GM10248 (cell line): ENCODE results near the gene RTBDN.
"Not testable (repeated sequence)": the region's sequence is repeated elsewhere in the genome, so short reads cannot be mapped to it uniquely, and the experiment has no call there.

Experiments used
- CTCF ChIA-PET: fragments of 300-600 bp; sonication (Branson Sonifier 250); formaldehyde crosslinking; extraction: SDS; loops from one replicate; lab custom pipeline; 2021; ENCODE audit warnings: antibody characterized with exemption; lab: Yijun Ruan, JAX
- POLR2A ChIA-PET: fragments of 350-650 bp; sonication (Branson Sonifier 250); formaldehyde crosslinking; extraction: SDS; loops from one replicate; lab custom pipeline; 2020; ENCODE audit warnings: antibody characterized with exemption; lab: Yijun Ruan, JAX
- DNase-seq: peaks from one replicate; pipeline ENCODE4 v3.0.0; 2012; ENCODE audit errors: extremely low spot score
- TF ChIP-seq, protein P1 (sequence below): IDR thresholded peaks from 2 replicates; pipeline ENCODE4 v1.5.1; 2012; ENCODE audit warnings: mild to moderate bottlenecking, low read depth; ENCODE audit errors: extremely low read depth, missing control alignments, control extremely low read depth

The RTBDN gene

DNA sequence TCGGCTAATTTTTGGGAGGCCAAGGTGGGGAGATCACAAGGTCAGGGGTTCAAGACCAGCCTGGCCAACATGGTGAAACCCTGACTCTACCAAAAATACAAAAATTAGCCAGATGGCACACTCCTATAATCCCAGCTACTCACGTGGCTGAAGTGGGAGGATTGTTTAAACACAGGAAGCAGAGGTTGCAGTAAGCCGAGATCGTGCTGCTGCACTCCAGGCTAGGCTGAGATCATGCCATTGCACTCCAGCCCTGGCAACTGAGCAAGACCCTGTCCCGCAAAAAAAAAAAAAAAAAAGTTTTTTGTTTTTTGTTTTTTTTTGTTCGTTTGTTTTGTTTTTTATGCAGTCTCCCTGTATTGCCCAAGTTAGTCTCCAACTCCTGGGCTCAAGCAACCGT is 25.2 kb upstream of the RTBDN start:
- POLR2A ChIA-PET: no interaction called here
- no peak for DNase-seq
- TF ChIP-seq, protein P1, sequence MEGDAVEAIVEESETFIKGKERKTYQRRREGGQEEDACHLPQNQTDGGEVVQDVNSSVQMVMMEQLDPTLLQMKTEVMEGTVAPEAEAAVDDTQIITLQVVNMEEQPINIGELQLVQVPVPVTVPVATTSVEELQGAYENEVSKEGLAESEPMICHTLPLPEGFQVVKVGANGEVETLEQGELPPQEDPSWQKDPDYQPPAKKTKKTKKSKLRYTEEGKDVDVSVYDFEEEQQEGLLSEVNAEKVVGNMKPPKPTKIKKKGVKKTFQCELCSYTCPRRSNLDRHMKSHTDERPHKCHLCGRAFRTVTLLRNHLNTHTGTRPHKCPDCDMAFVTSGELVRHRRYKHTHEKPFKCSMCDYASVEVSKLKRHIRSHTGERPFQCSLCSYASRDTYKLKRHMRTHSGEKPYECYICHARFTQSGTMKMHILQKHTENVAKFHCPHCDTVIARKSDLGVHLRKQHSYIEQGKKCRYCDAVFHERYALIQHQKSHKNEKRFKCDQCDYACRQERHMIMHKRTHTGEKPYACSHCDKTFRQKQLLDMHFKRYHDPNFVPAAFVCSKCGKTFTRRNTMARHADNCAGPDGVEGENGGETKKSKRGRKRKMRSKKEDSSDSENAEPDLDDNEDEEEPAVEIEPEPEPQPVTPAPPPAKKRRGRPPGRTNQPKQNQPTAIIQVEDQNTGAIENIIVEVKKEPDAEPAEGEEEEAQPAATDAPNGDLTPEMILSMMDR: no peak
- CTCF ChIA-PET: interaction anchor here (1.1 to 3.2 kb wide), 3 partner anchors 12 to 99 kb away, joined by 3 to 15 read pairs (median 3); no protein-coding TSS in a partner anchor

- POLR2A ChIA-PET: interaction anchor here (0.6 kb wide), 1 partner anchor 93 kb away, joined by 3 read pairs; no protein-coding TSS in a partner anchor
Observed at GRCh38 chr19:12858041-12858928, 23.9 kb upstream of the RTBDN start.

DNA sequence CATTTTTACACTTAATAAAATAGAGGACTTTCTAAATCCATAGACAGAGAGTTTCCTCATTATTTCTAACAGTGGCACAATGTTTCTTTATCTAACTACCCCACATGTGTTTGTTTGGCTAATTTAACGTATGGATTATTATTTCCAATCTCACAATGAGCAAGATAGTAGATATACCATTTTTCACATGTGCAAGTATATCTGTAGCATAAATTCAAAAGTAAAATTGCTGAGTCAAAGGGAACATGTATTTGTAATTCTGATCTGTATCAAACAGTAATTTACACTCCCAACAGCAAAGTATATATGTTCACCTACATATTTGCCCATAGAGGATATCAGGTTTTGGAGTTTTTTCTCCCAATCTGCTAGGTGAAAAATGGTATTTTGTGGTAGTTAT is 22.3 kb upstream of the RTBDN start:
- POLR2A ChIA-PET: no interaction called here
- CTCF ChIA-PET: interaction anchor here (3.2 kb wide), 1 partner anchor 9 kb away, joined by 15 read pairs; no protein-coding TSS in a partner anchor
- TF ChIP-seq, protein P1: no peak
- no peak for DNase-seq

More at GRCh38 chr19:12858041-12858928, 23.9 kb upstream of the RTBDN start:
- DNase-seq: no peak
- TF ChIP-seq, protein P1: no peak
- CTCF ChIA-PET: interaction anchor here (0.9 to 3.2 kb wide), 5 partner anchors 10 to 107 kb away, joined by 3 to 15 read pairs (median 4); no protein-coding TSS in a partner anchor

GRCh38 chr19:12847159-12848139 is 13.1 kb upstream of the RTBDN start:
- TF ChIP-seq, protein P1: peak; percentile 99
- POLR2A ChIA-PET: interaction anchor here (0.8 to 1.0 kb wide), 2 partner anchors 56 kb away, joined by 3 to 4 read pairs; partner anchors contain the start of gene JUNB
- peak; percentile 93 for DNase-seq
- CTCF ChIA-PET: interaction anchor here (0.6 to 11.3 kb wide), 57 partner anchors 10 to 286 kb away, joined by 3 to 369 read pairs (median 5); partner anchors contain the start of genes DHPS, DNASE2, GCDH and HOOK2

GRCh38 chr19:12846613-12847012 is 12.2 kb upstream of the RTBDN start:
- CTCF ChIA-PET: interaction anchor here (0.7 to 11.3 kb wide), 30 partner anchors 10 to 285 kb away, joined by 3 to 369 read pairs (median 12); partner anchors contain the start of genes DNASE2, GCDH, HOOK2 and KLF1
- DNase-seq: not testable (repeated sequence)
- POLR2A ChIA-PET: interaction anchor here (0.8 kb wide), 1 partner anchor 55 kb away, joined by 4 read pairs; the partner anchor contains the start of gene JUNB

DNA sequence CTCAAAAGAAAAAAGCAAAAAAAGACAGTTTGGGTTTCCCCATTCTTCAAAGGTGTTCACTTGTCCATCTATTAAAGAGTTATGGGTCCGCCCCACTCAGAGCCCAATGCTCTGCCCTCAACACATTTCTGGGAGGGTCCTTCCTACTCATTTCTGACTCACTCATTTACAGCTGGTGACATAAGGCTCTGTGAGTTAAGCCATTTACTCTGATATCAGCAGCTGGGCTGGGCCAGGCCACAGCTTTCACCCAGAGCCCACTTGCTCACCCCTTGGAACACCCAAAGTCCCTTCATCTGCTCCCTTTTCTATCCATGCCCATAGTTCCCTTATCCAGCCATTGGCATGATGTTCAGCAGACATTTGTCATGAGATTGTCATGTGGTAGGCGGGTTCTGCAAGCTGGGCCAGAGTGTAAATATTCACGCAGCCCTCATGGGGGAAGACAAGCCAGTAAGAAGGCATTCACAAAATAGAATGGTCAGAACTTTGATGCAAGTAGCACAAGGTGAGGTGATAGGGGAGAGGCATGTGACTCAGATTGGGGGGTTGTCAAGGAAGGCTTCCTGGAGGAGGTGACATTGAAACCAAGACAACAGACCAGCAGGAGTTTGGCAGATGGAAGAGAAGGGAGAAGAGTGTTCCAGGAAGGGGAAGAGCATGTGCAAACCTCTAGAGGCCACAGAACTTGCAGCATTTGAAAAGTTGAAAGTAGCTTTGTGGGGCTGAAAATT is 9.8 kb upstream of the RTBDN start:
- TF ChIP-seq, protein P1: no peak
- DNase-seq: no peak
- POLR2A ChIA-PET: no interaction called here
- CTCF ChIA-PET: interaction anchor here (11.3 kb wide), 1 partner anchor 84 kb away, joined by 369 read pairs; no protein-coding TSS in a partner anchor
